Thyroid gland (tissue), 4 donors: ENCODE measurements around the gene NUDT3. TPM values are rescaled to one million over a fixed set of nuclear protein-coding genes. Genes with fewer than 3 reads are reported as not detected.
"Not testable (repeated sequence)": the region's sequence is repeated elsewhere in the genome, so short reads cannot be mapped to it uniquely, and the experiment has no call there.

Experiments
- DNase-seq, 2 donors: peaks; one replicate each; pipeline ENCODE4 v3.0.0-alpha.2; 2019
- H3K27ac ChIP-seq, 3 donors: fragments of 200-600 bp; sonication (generic); 1 replicate in 2 of 3; 2 replicates in 1 of 3; pipeline ENCODE4 v1.5.1; 2016 to 2019; ENCODE audit warnings: mild to moderate bottlenecking in 1 of 3, moderate library complexity in 1 of 3
- H3K27me3 ChIP-seq: fragments of 200-600 bp; sonication (generic); one replicate; pipeline ENCODE4 v1.5.1; 2019
- H3K36me3 ChIP-seq, 2 donors: fragments of 200-600 bp; sonication (generic); one replicate each; pipeline ENCODE4 v1.5.1; 2016 to 2019
- H3K4me1 ChIP-seq, 2 donors: fragments of 200-600 bp; sonication (generic); one replicate each; pipeline ENCODE4 v1.5.1; 2017 to 2019
- H3K4me3 ChIP-seq, 3 donors: fragments of 200-600 bp; sonication (generic); replicated peaks in 1 of 3; 1 replicate in 2 of 3; 2 replicates in 1 of 3; pipeline ENCODE4 v1.5.1; 2016; ENCODE audit warnings: mild to moderate bottlenecking in 1 of 3
- H3K9me3 ChIP-seq: fragments of 200-600 bp; sonication (generic); one replicate; pipeline ENCODE4 v1.5.1; 2017
- POLR2A ChIP-seq, 2 donors: fragments of 450-650 bp; IDR thresholded peaks; one replicate each; pipeline ENCODE4 v1.6.1; 2017; ENCODE audit warnings: antibody characterized with exemption in 2 of 2, mild to moderate bottlenecking in 2 of 2, moderate library complexity in 1 of 2
- WGBS, 2 donors: methylation state at CpG; one replicate each; pipeline ENCODE4 v1.1.5; 2017; 5-methylcytosine and 5-hydroxymethylcytosine counted together
- intact Hi-C: fragments of 100-400 bp; cut with DNase I; formaldehyde crosslinking; loops from one replicate; pipeline ENCODE4 v1.15.1; 2023
- total RNA-seq, 4 donors: library from RNA; depleted of rRNA; stranded (reverse); fragments of >200 nt; gene quantifications; one replicate each; pipeline ENCODE4 v1.2.3, GENCODE V29; 2016
- TF ChIP-seq, protein P1 (sequence below), 6 experiments: fragments of 200-600 bp in 3 of 6; fragments of 450-650 bp in 3 of 6; sonication (generic) in 3 of 6; IDR thresholded peaks; one replicate each; pipeline ENCODE4 v1.5.1; 2016 to 2019; ENCODE audit warnings: antibody characterized with exemption in 6 of 6, mild to moderate bottlenecking in 2 of 6, inconsistent platforms in 1 of 6, moderate library complexity in 1 of 6

The NUDT3 gene
- total RNA-seq, 4 donors from 2014 or later: 68.1 to 98.9 (median 75.5) TPM

GRCh38 chr6:34369385-34369784 is 23.1 kb downstream of the NUDT3 start:
- no peaks in the 10 kb centered on the region for H3K36me3 ChIP-seq
- DNase-seq: no peak
- intact Hi-C loops: no loop called here
- H3K27ac ChIP-seq: peak overlapping the region in 1 of 3 donors; percentile 36
- WGBS, 2 donors: 92 to 96% methylated on average over 4 of the region's 4 CpGs
- peaks cover 8 to 11% of the 10 kb centered on the region in 2 donors for H3K4me1 ChIP-seq
- no peak for TF ChIP-seq POLR2A (IDR thresholded peaks at IDR 0.05)
- TF ChIP-seq, protein P1, sequence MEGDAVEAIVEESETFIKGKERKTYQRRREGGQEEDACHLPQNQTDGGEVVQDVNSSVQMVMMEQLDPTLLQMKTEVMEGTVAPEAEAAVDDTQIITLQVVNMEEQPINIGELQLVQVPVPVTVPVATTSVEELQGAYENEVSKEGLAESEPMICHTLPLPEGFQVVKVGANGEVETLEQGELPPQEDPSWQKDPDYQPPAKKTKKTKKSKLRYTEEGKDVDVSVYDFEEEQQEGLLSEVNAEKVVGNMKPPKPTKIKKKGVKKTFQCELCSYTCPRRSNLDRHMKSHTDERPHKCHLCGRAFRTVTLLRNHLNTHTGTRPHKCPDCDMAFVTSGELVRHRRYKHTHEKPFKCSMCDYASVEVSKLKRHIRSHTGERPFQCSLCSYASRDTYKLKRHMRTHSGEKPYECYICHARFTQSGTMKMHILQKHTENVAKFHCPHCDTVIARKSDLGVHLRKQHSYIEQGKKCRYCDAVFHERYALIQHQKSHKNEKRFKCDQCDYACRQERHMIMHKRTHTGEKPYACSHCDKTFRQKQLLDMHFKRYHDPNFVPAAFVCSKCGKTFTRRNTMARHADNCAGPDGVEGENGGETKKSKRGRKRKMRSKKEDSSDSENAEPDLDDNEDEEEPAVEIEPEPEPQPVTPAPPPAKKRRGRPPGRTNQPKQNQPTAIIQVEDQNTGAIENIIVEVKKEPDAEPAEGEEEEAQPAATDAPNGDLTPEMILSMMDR (IDR thresholded peaks at IDR 0.05): no peak
- H3K9me3 ChIP-seq: no peaks in the 10 kb centered on the region
- no peak overlapping the region for H3K4me3 ChIP-seq
- H3K27me3 ChIP-seq: no peaks in the 10 kb centered on the region

GRCh38 chr6:34366639-34366921 is 25.9 kb downstream of the NUDT3 start:
- Histone ChIP-seq H3K4me3 (no peak overlapping the region), H3K9me3 (no peaks in the 10 kb centered on the region), H3K27me3 (no peaks in the 10 kb centered on the region), H3K36me3 (no peaks in the 10 kb centered on the region), H3K27ac (peak overlapping the region in 1 of 3 donors; percentile 27), H3K4me1 (peaks cover 23 to 25% of the 10 kb centered on the region in 2 donors)
- DNase-seq: no peak
- TF ChIP-seq, protein P1 (IDR thresholded peaks at IDR 0.05): no peak
- TF ChIP-seq POLR2A (IDR thresholded peaks at IDR 0.05): no peak
- 72 to 75% methylated on average over 3 of the region's 3 CpGs for WGBS, 2 donors
- intact Hi-C loops: no loop called here

- H3K27me3 ChIP-seq, H3K36me3 ChIP-seq, intact Hi-C loops, H3K9me3 ChIP-seq, H3K4me3 ChIP-seq: not testable (repeated sequence)
- peak overlapping the region in 2 of 3 donors; percentile 27 to 44 for H3K27ac ChIP-seq
- whole genome bisulfite sequencing, 2 donors: 69 to 74% methylated on average over 9 of the region's 9 CpGs
- peak; percentile 66 to 70 for DNase-seq
- H3K4me1 ChIP-seq: peaks cover 23 to 25% of the 10 kb centered on the region in 2 donors
These were observed 26.5 kb downstream of the NUDT3 start for GRCh38 chr6:34365781-34366638.

DNA sequence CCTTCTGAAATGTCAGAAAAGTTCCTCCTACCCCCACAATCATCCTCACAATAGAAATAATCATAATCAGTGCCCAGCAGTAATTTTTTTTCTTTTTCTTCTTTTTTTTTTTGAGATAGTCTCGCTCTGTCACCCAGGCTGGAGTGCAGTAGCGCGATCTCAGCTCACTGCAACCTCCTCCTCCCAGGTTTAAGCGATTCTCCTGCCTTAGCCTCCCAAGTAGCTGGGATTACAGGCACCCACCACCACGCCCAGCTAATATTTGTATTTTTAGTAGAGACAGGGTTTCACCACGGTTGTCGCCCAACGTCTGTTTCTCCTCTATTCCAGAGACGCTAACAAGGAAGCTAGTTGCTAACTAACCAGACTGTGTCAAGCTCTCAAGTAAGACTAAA is 28.8 kb downstream of the NUDT3 start:
- H3K4me1 ChIP-seq: peaks cover 39 to 41% of the 10 kb centered on the region in 2 donors
- intact Hi-C loops, DNase-seq: not testable (repeated sequence)

GRCh38 chr6:34362909-34363680 is 29.4 kb downstream of the NUDT3 start:
- DNase-seq: no peak
- peaks cover 36 to 44% of the 10 kb centered on the region in 2 donors for H3K4me1 ChIP-seq
- no peak overlapping the region for H3K4me3 ChIP-seq
- H3K27me3 ChIP-seq: no peaks in the 10 kb centered on the region
- TF ChIP-seq POLR2A (IDR thresholded peaks at IDR 0.05): no peak
- TF ChIP-seq, protein P1 (IDR thresholded peaks at IDR 0.05): no peak
- intact Hi-C loops: no loop called here
- WGBS, 2 donors: 63 to 72% methylated on average over 7 of the region's 7 CpGs
- no peaks in the 10 kb centered on the region for H3K9me3 ChIP-seq
- peak overlapping the region in 2 of 3 donors; percentile 41 to 46 for H3K27ac ChIP-seq
- no peaks in the 10 kb centered on the region for H3K36me3 ChIP-seq

More for the DNA sequence above, 28.8 kb downstream of the NUDT3 start:
- WGBS, 2 donors: 96 to 98% methylated on average over 9 of the region's 9 CpGs
- H3K27ac ChIP-seq: peak overlapping the region in 1 of 3 donors; percentile 46
- not testable (repeated sequence) for H3K36me3 ChIP-seq, H3K27me3 ChIP-seq, H3K4me3 ChIP-seq, H3K9me3 ChIP-seq

DNA sequence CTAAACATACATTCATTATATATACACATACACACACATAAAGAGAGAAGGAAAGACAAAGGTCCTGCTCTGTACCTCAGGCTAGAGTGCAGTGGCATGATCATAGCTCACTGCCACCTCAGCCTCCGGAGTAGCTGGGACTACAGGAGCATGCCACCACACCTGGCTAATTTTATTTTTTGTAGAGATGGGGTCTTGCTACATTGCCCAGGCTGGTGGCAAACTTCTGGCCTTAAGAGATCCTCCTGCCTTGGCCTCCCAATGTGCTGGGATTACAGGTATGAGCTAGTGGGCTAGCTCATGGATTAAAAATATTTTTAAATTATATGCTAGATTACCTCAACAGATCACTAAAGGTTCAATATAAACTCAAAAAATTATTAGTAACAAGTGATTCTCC is 30.3 kb downstream of the NUDT3 start:
- Histone ChIP-seq H3K27ac (no peak overlapping the region), H3K9me3 (no peaks in the 10 kb centered on the region), H3K27me3 (no peaks in the 10 kb centered on the region), H3K36me3 (no peaks in the 10 kb centered on the region), H3K4me3 (no peak overlapping the region), H3K4me1 (peaks cover 34 to 44% of the 10 kb centered on the region in 2 donors)
- no peak for TF ChIP-seq POLR2A (IDR thresholded peaks at IDR 0.05)
- TF ChIP-seq, protein P1 (IDR thresholded peaks at IDR 0.05): no peak
- 0 to 8% methylated on average over 1 of the region's 1 CpG for WGBS, 2 donors
- intact Hi-C loops: no loop called here
- no peak for DNase-seq
